HAP-1 (cell line): ENCODE data around the gene KY.

Source experiments
- DNase-seq, 2 experiments: peaks; one replicate each; pipeline ENCODE4 v3.0.0-alpha.2; 2016 to 2020; ENCODE audit warnings: low spot score in 2 of 2
- H3K27me3 ChIP-seq: fragments of 250-450 bp; sonication (Bioruptor Pico); 2 replicates; pipeline ENCODE4 v1.5.1; 2020; ENCODE audit warnings: low read depth, mild to moderate bottlenecking, moderate library complexity
- H3K36me3 ChIP-seq: fragments of 250-450 bp; sonication (Bioruptor Pico); replicated peaks from 2 replicates; pipeline ENCODE4 v1.5.1; 2020; ENCODE audit warnings: mild to moderate bottlenecking
- H3K4me1 ChIP-seq: fragments of 250-450 bp; sonication (Bioruptor Pico); 2 replicates; pipeline ENCODE4 v1.5.1; 2020; ENCODE audit warnings: mild to moderate bottlenecking
- H3K4me3 ChIP-seq: fragments of 250-450 bp; sonication (Bioruptor Pico); 2 replicates; pipeline ENCODE4 v1.5.1; 2020; ENCODE audit warnings: mild to moderate bottlenecking, moderate library complexity
- H3K9me3 ChIP-seq: fragments of 250-450 bp; sonication (Bioruptor Pico); 2 replicates; pipeline ENCODE4 v1.5.1; 2020; ENCODE audit warnings: mild to moderate bottlenecking, moderate library complexity
- in situ Hi-C: fragments of 300-500 bp; cut with MboI; formaldehyde crosslinking; loops from 3 replicates; pipeline ENCODE4 v1.14.3; 2020; ENCODE audit warnings: low sequenced_read_pairs, inconsistent platforms, mixed read lengths

The KY gene

GRCh38 chr3:134615743-134616142, 35.1 kb downstream of the KY start:
- H3K4me1 ChIP-seq: no peaks in the 10 kb centered on the region
- H3K4me3 ChIP-seq: no peak overlapping the region
- H3K36me3 ChIP-seq: no peaks in the 10 kb centered on the region
- H3K27me3 ChIP-seq: no peaks in the 10 kb centered on the region
- H3K9me3 ChIP-seq: no peaks in the 10 kb centered on the region
- no peak for DNase-seq
- in situ Hi-C loops: loop anchor here (25.0 kb wide), 2 partner anchors 897 to 1272 kb away; no protein-coding TSS in a partner anchor

DNA sequence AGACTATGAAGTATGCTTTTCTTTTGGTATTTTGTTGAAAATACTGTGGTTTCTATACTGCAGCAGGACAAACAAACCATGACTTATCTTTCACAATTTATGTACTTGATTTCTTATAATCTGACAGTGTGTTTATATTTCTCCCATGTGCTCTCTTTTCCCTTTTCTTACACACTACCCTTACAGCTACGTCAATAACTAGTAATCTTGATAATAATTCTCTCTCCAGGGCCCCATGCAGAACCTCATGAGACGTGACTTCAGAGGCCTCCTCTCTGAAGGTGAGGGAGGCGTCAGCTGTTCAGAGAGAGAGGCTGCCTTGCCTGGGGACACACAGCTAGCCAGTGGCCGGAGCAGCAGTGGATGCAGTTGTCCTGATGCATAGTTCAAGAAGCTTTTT, 35.9 kb downstream of the KY start:
- Histone ChIP-seq H3K27me3 (no peaks in the 10 kb centered on the region), H3K36me3 (no peaks in the 10 kb centered on the region), H3K9me3 (no peaks in the 10 kb centered on the region), H3K4me3 (no peak overlapping the region), H3K4me1 (no peaks in the 10 kb centered on the region)
- DNase-seq: no peak
- in situ Hi-C loops: loop anchor here (25.0 kb wide), 2 partner anchors 897 to 1272 kb away; no protein-coding TSS in a partner anchor

- DNase-seq: no peak
- Histone ChIP-seq H3K36me3 (no peaks in the 10 kb centered on the region), H3K27me3 (no peaks in the 10 kb centered on the region), H3K9me3 (no peaks in the 10 kb centered on the region), H3K4me1 (no peaks in the 10 kb centered on the region), H3K4me3 (no peak overlapping the region)
- in situ Hi-C loops: loop anchor here (25.0 kb wide), 2 partner anchors 899 to 1274 kb away; no protein-coding TSS in a partner anchor
Measured at GRCh38 chr3:134613006-134613520, 37.8 kb downstream of the KY start.

- H3K4me1 ChIP-seq: no peaks in the 10 kb centered on the region
- no peaks in the 10 kb centered on the region for H3K9me3 ChIP-seq
- H3K36me3 ChIP-seq: no peaks in the 10 kb centered on the region
- in situ Hi-C loops: loop anchor here (25.0 kb wide), 2 partner anchors 901 to 1276 kb away; no protein-coding TSS in a partner anchor
- H3K4me3 ChIP-seq: no peak overlapping the region
- DNase-seq: no peak
- H3K27me3 ChIP-seq: no peaks in the 10 kb centered on the region
Measured at GRCh38 chr3:134611516-134611915, 39.3 kb downstream of the KY start.

- Histone ChIP-seq H3K4me3 (no peak overlapping the region), H3K9me3 (no peaks in the 10 kb centered on the region), H3K4me1 (no peaks in the 10 kb centered on the region), H3K36me3 (no peaks in the 10 kb centered on the region), H3K27me3 (no peaks in the 10 kb centered on the region)
- in situ Hi-C loops: loop anchor here (25.0 kb wide), 2 partner anchors 902 to 1277 kb away; no protein-coding TSS in a partner anchor
- DNase-seq: no peak
Measured at GRCh38 chr3:134610432-134611385, 40.1 kb downstream of the KY start.

GRCh38 chr3:134609821-134610431, 40.9 kb downstream of the KY start:
- Histone ChIP-seq H3K36me3 (no peaks in the 10 kb centered on the region), H3K27me3 (no peaks in the 10 kb centered on the region), H3K4me3 (no peak overlapping the region), H3K4me1 (no peaks in the 10 kb centered on the region), H3K9me3 (no peaks in the 10 kb centered on the region)
- in situ Hi-C loops: loop anchor here (25.0 kb wide), 2 partner anchors 902 to 1277 kb away; no protein-coding TSS in a partner anchor
- no peak for DNase-seq

DNA sequence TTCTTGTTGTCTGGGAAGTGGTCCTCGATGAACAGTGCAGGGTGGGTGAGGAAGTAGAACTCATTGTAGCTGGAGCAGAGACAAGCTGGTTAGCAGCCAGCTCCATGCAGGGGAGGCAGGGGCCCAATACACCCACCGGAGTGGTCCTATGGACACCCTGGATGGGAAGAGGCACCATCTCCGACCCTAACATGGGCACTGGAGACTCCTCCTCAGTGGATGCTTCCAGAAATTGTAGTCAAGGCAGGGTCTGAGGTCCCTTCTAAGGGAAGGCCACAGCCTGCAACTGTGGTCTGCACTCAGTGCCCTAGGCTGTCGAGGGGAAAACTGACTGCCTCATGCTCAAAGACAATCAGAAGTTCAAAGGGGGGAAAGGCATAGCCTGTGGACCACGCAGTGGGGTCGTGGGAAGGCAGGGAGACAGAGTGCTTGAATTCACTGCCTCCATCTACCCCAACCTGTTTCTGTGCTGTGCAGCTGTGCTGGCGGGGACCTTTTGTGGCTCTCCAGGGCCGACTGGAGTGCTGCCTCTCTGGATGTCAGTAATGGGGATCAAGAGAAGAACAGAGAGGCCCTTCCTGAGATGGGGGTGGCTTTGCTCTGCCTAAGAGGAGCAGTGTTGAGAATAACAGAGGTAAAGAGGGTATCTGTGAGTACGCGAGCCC, 41.9 kb downstream of the KY start:
- H3K4me1 ChIP-seq: no peaks in the 10 kb centered on the region
- no peaks in the 10 kb centered on the region for H3K9me3 ChIP-seq
- in situ Hi-C loops: loop anchor here (25.0 kb wide), 2 partner anchors 903 to 1278 kb away; no protein-coding TSS in a partner anchor
- no peak overlapping the region for H3K4me3 ChIP-seq
- no peak for DNase-seq
- H3K27me3 ChIP-seq: no peaks in the 10 kb centered on the region
- H3K36me3 ChIP-seq: no peaks in the 10 kb centered on the region

- H3K27me3 ChIP-seq: no peaks in the 10 kb centered on the region
- no peak for DNase-seq
- in situ Hi-C loops: loop anchor here (25.0 kb wide), 2 partner anchors 904 to 1279 kb away; no protein-coding TSS in a partner anchor
Measured at GRCh38 chr3:134608023-134608770, 42.6 kb downstream of the KY start.

DNA sequence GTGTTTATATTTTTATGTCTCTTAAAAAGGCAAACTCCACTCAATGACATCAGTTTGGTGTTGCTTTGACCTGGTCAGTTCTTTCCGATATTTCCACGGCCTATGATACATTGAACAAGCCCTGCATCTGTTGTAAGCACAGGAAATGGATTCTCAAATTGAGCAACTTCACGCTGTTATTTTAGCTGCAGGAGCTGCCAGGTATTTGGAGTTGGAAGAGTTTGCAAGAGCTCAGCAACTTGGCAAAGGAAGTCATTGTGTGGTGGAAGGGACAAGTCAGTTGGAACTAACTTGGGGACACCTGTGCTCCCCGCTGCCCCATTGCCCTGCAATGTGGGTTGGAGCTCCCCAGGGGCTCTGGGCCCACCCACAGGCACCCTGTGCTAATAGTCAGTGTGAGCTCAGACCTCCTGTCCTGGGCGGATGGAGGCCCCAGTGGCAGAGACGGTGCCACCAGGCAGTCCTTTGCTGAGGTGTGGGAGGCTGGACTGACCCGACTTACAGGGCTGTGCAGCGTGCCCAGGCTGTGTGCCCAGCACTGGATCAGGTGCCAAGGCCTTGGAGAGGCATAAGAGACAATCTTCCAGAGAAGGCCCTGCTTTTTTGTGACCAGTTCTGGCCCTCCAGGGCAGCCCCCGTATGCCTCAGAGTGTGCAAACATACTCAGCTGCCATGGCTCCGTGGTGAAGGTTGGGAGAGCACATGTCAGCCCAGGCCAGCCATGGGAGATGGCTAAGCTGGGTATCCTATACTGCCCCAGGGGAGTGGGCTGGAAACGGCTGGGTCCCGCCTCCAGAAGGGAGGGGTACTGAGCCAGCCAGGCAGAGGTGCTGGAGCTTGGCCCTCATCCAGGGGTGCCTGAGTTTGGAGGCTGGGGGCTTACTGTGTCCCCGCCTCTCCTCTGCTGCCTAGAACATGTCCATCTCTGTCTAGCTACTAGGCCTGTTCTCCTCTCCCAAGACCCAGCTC, 43.5 kb downstream of the KY start:
- Histone ChIP-seq H3K36me3 (no peaks in the 10 kb centered on the region), H3K4me1 (no peaks in the 10 kb centered on the region), H3K9me3 (no peaks in the 10 kb centered on the region), H3K4me3 (no peak overlapping the region), H3K27me3 (no peaks in the 10 kb centered on the region)
- DNase-seq: no peak
- in situ Hi-C loops: loop anchor here (25.0 kb wide), 2 partner anchors 905 to 1280 kb away; no protein-coding TSS in a partner anchor

More at GRCh38 chr3:134608023-134608770, 42.6 kb downstream of the KY start:
- Histone ChIP-seq H3K4me1 (no peaks in the 10 kb centered on the region), H3K4me3 (no peak overlapping the region), H3K9me3 (no peaks in the 10 kb centered on the region), H3K36me3 (no peaks in the 10 kb centered on the region)

GRCh38 chr3:134606033-134607025, 44.5 kb downstream of the KY start:
- Histone ChIP-seq H3K36me3 (no peaks in the 10 kb centered on the region), H3K4me3 (no peak overlapping the region), H3K4me1 (no peaks in the 10 kb centered on the region), H3K27me3 (no peaks in the 10 kb centered on the region), H3K9me3 (no peaks in the 10 kb centered on the region)
- in situ Hi-C loops: loop anchor here (25.0 kb wide), 2 partner anchors 906 to 1281 kb away; no protein-coding TSS in a partner anchor
- DNase-seq: no peak

GRCh38 chr3:134605556-134605955, 45.3 kb downstream of the KY start:
- Histone ChIP-seq H3K4me3 (no peak overlapping the region), H3K9me3 (no peaks in the 10 kb centered on the region), H3K27me3 (no peaks in the 10 kb centered on the region), H3K4me1 (no peaks in the 10 kb centered on the region), H3K36me3 (no peaks in the 10 kb centered on the region)
- no peak for DNase-seq
- in situ Hi-C loops: loop anchor here (25.0 kb wide), 2 partner anchors 907 to 1282 kb away; no protein-coding TSS in a partner anchor
